ENCODE measurements around the gene CCDC93.

CCDC93 gene

DNA sequence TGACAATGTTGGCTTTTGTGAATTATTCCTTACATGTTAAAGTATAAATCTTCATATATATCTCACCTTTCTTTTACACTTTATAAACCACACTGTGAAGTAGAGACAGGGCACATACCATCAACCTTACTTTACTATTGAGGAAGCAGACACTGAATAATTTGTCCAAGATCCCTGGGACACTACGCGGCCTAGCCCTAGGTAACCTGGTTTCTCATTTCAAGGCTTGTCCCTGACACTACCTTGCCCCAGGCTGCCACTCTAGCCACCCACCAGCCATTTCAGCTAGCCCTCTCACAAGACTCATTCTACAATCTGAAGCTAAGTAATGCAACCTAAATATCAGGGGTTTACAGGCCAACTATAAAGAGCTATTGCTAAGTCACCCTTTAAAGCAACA, 26.7 kb downstream of the CCDC93 start:
- no peak for DNase-seq

DNA sequence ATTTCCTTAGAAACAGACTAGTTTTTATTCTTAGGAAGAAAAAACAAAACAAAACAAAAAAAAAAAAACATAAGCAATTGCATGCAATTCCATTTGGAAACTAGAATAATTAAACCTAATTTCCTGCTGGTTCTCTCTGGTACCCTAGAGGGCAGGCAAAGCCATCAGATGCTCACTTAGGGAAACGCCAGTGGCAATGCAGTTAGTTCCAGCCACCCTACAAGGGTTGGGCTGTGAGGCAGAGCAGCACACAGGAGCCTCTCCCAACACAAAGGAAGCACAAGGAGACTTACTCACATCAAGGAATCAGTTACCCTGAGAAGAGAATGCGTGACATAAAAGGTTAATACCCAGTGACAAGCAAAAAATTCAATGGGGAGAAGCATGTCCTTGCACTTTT, 28.8 kb downstream of the CCDC93 start:
- DNase-seq, result no peak

DNA sequence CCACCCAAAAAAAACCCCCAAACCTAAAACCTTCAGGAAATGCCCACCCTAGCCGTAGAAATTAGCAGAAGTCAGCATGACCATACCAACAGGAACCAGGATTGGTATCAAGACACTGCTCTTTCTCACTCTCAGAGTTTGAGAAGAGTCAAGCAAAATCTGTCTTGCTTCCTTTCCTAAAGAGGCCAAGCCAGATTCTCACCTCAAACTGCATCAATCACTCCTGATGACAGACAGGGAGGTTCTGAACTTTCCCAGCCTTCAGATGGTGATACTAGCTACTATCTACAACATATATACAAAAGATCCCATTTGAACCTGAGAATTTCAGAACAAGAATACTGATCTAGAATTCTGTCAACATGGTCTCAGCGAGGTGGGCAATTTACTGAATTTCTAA, 29.7 kb downstream of the CCDC93 start:
- DNase-seq, result no peak

DNA sequence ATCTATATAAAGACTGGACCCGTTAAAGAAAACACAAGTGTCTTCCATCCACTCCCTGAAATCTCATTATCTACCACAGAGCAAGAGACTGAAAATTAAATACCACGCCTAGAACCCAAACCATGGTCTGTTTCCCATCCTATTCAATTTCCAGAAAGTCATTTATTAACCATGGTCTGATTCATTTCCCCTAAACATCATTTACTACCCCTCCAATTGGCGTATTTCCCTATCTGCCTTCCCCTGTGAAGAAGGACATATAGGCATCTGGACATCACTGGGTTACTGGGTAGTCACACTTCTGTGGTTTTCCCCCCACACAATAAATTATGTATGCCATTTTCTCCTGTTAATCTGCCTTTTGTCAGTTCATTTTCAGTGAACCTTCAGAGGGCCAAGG, 30.8 kb downstream of the CCDC93 start:
- no peak for DNase-seq

- DNase-seq, result no peak
Observed at GRCh38 chr2:117982376-117983033, 31.4 kb downstream of the CCDC93 start.

- no peak for DNase-seq
Observed at GRCh38 chr2:117981810-117982209, 32.1 kb downstream of the CCDC93 start.

GRCh38 chr2:117980783-117981676, 32.8 kb downstream of the CCDC93 start:
- peak; percentile 66 to 95 for DNase-seq

- DNase-seq, result peak; percentile 66 to 85
Observed at GRCh38 chr2:117979911-117980701, 33.8 kb downstream of the CCDC93 start.

DNA sequence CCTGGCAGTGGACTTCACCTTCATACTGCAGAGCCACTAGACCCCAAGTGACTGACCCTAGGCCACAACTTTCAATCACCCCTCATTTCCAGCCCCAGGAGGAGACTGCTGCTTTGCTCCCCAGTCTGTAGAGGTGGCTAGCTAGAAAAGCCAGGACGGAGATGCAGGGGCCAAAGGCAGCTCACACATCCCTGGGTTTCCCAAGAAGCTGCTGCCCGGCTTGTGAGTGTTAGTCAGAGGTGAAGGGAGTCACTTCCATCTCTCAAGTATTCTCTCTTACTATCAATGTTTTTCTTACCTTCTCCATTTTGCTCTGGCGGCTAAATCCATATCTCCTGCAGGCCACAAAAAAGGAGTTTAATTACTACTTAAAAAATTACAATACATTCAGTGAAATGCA, 36.2 kb downstream of the CCDC93 start:
- no peak for DNase-seq

DNA sequence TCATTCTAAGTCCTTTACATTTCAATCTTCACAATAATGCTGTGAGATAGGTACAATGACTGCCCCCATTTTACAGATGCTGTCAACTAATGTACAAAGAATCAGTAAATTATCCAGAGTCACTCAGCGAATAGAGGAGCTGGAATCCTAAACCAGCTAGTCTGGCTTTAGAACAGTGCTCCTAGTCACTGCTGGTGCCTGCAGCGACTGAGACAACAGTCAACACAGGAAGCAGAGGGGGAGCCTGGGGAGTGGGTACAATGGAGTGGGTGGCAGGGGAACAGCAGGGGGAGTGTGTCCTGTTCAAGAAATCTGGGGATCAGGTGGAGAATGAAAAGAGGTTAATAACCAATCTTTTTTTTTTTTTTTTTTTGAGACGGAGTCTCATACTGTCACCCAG, 37.3 kb downstream of the CCDC93 start:
- no peak for DNase-seq

DNA sequence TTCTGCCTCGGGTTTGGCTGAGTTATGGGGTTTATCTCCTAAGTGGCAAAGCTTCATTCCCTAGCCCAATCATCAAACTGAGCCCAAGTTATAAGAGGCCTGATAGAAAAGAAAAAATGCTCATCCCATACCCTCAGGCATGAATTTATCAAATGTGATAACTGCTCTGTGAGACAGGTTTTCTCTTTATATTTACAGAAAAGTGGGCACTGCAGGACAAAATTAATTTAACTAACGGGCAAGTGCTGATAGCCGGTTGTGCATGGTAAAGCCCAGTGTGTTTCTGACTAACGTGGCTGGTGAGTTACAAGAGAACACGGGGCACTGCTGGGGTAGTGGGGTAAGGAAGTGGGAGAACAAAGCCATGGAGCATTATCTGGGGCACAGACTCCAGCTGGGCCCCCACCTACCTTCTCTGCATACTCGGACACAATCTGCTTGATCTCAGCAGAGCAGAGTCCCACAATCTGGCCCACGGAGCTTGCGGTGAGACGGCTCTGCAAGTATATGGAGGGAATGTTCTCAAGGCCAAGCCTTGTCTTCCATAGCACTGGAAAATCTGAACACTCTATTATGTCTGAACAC, 40.3 kb downstream of the CCDC93 start:
- no peak for DNase-seq

GRCh38 chr2:117972476-117973123, 41.3 kb downstream of the CCDC93 start:
- DNase-seq, result no peak

- no peak for DNase-seq
Observed at GRCh38 chr2:117968722-117969121, 45.1 kb downstream of the CCDC93 start.

GRCh38 chr2:117967977-117968718, 45.7 kb downstream of the CCDC93 start:
- DNase-seq, result peak in 1 of 2 donors; percentile 15

GRCh38 chr2:117963446-117963845, 50.4 kb downstream of the CCDC93 start:
- DNase-seq, result no peak

DNA sequence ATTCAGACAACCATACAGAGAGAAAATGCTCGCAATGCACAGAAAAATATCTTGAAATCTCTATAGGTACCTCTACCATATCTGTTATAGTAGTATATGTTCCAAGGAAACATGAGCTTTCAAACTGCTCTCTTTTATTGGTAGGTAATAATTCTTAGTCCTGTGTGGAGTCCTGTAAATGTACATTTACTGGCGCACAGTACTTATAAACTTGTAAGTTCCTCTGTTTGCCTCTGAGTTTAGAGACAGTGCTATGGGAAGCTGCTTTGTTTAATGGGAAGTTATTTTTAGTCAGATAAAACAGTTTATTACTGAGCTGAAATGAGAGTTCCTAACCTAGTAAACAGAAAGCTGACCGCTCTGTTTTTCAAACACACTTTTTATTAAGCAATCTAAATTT, 52.7 kb downstream of the CCDC93 start:
- DNase-seq, result no peak

GRCh38 chr2:117960231-117960630, 53.6 kb downstream of the CCDC93 start:
- DNase-seq, result no peak

DNA sequence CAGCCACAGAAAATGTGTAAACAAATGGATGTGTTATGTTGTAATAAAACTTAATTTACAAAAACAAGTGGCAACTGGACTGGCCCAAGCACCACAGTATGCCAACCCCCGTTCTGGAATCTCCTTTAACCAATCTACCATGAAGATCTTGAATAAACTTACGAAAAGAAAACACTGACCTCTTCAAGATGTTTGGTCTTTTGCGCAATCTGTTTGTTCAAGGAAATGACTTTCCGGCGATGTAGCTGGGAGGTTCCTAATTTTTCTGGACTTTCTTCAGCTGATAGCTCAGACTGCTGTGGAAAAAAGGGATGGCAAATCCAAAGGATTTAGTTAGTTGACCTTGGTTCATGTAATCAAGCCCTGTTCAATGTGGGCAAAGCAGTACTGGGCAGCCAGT, 55.7 kb downstream of the CCDC93 start:
- peak; percentile 11 to 23 for DNase-seq

DNA sequence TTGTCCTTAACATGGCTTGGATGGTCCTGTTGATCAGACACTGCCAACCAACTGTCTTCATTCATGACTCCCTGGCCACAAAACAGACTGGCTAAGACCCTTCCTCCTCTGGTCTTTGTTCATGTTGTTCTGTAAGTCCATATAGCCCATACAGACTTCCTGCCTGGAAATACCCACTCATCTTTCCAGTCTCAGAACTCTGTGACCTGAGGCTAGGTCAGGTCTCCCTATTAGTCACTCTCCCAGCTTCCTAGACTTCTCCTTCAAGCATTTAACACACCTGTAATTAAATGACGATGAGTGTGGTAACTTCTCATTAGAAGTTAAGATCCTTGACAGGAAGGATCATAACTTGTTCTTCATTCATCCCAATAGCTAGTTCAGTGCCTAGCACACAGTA, 56.3 kb downstream of the CCDC93 start:
- no peak for DNase-seq

DNA sequence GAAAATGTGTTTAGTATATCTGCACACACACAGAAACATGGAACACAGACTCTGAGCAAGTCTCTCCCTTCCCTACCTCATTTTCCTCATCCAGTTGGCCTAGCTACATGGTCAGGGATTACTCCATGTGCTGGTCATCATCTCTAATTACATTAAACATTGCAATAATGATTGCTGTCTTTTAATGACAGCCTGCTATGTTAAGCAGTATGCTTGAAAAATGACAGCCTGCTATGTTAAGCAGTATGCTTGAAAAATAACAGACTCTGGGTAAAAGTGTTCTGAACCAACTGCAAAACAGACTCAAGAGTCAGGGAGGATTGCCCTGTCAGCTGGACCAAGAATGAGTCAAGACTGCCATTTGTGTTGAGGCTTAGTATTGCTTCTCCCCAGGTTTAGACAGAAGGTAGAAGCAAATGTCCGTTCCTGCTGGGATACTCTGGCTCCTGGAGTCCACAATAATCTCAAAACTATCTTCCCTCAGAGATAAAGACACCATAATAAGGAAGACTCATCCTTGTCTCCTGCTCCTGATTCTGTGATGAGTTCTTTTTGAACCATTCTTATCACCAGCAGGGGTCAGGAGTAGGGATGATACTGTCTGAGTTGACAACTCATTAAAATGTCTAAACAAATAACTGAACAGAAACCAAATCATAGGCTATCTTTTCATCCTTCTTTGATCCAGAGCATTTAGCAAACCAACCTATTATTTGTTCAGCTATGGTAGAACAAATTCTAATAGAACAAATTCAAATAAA, 57.7 kb downstream of the CCDC93 start:
- no peak for DNase-seq

DNA sequence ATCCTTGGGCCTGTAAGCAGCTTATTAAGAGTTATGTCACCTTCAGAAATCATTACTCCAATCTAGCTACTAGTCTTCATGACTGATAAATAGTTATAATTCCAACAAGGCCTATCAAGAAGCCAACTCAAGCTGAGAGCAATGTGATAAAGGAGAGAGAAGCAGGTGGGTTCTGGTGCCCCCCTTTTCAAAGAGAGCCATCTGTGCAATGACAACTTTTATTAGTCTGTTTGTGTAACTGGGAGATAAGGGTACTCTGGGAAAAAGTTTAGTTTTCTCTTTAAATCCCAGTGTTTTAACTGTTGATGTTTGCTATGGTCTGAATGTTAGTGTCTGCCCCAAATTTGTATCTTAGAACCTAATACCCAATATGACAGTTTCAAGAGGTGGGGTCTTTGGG, 60.6 kb downstream of the CCDC93 start:
- no peak for DNase-seq

Measured in inflammatory macrophage (primary cell).